Measurements from ENCODE around the gene EPS15.

DNA sequence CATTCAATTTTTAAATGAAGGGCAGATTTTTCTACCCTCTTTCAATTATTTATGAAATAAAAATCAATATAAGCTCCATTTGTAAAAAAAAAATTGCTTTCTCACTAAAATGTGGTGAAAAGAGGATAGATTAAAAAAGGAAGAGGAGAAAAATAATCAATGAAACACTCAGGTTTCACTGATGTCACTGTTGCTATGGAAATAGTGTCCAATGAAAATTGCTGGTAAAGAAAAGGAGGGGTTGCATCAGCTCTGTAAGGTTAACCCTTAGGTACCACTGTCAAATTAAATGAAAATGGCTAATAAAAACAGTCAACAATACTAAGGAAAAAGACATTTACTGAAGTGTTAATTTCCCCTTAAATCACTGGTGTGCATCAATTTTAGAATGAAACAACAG is 97.1 kb downstream of the EPS15 start:
- TF ChIP-seq, protein P1, sequence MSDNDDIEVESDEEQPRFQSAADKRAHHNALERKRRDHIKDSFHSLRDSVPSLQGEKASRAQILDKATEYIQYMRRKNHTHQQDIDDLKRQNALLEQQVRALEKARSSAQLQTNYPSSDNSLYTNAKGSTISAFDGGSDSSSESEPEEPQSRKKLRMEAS (IDR thresholded peaks at IDR 0.05): no peak
- TF ChIP-seq, protein P2, sequence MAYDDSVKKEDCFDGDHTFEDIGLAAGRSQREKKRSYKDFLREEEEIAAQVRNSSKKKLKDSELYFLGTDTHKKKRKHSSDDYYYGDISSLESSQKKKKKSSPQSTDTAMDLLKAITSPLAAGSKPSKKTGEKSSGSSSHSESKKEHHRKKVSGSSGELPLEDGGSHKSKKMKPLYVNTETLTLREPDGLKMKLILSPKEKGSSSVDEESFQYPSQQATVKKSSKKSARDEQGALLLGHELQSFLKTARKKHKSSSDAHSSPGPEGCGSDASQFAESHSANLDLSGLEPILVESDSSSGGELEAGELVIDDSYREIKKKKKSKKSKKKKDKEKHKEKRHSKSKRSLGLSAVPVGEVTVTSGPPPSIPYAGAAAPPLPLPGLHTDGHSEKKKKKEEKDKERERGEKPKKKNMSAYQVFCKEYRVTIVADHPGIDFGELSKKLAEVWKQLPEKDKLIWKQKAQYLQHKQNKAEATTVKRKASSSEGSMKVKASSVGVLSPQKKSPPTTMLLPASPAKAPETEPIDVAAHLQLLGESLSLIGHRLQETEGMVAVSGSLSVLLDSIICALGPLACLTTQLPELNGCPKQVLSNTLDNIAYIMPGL (CRISPR knock-in tag; IDR thresholded peaks at IDR 0.05; ENCODE audit: borderline replicate concordance in 1 of 2, low read depth in 1 of 2): no peak
- no peak for TF ChIP-seq YY1 (IDR thresholded peaks at IDR 0.05; ENCODE audit: insufficient read depth, insufficient replicate concordance, low read depth, low read length)
- TF ChIP-seq NFIC (IDR thresholded peaks at IDR 0.05; ENCODE audit: low read length): no peak
- no peak for TF ChIP-seq IKZF1 (IDR thresholded peaks at IDR 0.05)
- TF ChIP-seq JUND (CRISPR knock-in tag; IDR thresholded peaks at IDR 0.05): no peak
- no peak for TF ChIP-seq MTA1 (CRISPR knock-in tag; IDR thresholded peaks at IDR 0.05; ENCODE audit: borderline replicate concordance)
- TF ChIP-seq, protein P3, sequence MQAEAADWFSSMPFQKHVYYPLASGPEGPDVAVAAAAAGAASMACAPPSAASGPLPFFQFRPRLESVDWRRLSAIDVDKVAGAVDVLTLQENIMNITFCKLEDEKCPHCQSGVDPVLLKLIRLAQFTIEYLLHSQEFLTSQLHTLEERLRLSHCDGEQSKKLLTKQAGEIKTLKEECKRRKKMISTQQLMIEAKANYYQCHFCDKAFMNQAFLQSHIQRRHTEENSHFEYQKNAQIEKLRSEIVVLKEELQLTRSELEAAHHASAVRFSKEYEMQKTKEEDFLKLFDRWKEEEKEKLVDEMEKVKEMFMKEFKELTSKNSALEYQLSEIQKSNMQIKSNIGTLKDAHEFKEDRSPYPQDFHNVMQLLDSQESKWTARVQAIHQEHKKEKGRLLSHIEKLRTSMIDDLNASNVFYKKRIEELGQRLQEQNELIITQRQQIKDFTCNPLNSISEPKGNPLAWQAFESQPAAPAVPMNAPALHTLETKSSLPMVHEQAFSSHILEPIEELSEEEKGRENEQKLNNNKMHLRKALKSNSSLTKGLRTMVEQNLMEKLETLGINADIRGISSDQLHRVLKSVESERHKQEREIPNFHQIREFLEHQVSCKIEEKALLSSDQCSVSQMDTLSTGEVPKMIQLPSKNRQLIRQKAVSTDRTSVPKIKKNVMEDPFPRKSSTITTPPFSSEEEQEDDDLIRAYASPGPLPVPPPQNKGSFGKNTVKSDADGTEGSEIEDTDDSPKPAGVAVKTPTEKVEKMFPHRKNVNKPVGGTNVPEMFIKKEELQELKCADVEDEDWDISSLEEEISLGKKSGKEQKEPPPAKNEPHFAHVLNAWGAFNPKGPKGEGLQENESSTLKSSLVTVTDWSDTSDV (CRISPR knock-in tag; IDR thresholded peaks at IDR 0.05): no peak
- TF ChIP-seq, protein P4, sequence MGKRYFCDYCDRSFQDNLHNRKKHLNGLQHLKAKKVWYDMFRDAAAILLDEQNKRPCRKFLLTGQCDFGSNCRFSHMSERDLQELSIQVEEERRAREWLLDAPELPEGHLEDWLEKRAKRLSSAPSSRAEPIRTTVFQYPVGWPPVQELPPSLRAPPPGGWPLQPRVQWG (CRISPR knock-in tag; IDR thresholded peaks at IDR 0.05; ENCODE audit: borderline replicate concordance, low read depth): no peak
- no peak for TF ChIP-seq EP300 (IDR thresholded peaks at IDR 0.05; ENCODE audit: low read depth in 2 of 2, low read length in 2 of 2)
- TF ChIP-seq EP300 (CRISPR knock-in tag; IDR thresholded peaks at IDR 0.05; ENCODE audit: borderline replicate concordance): no peak
- TF ChIP-seq ZBTB3 (CRISPR knock-in tag; IDR thresholded peaks at IDR 0.05; ENCODE audit: borderline replicate concordance, low read depth): no peak
- no peak for TF ChIP-seq MTA3 (CRISPR knock-in tag; IDR thresholded peaks at IDR 0.05)
- no peak for TF ChIP-seq ZNF124 (CRISPR knock-in tag; IDR thresholded peaks at IDR 0.05)
- TF ChIP-seq SIN3A (IDR thresholded peaks at IDR 0.05; ENCODE audit: borderline replicate concordance, low read depth, low read length): no peak
